ENCODE results near the gene NDUFAF7. TPM values are rescaled to one million over a fixed set of nuclear protein-coding genes. Genes with fewer than 3 reads are reported as not detected.

The NDUFAF7 gene
- total RNA-seq, 2 donors from 2014 or later: 12.8 to 25.7 TPM

GRCh38 chr2:37244755-37245154, 13.3 kb downstream of the NDUFAF7 start:
- TF ChIP-seq POLR2A (IDR thresholded peaks at IDR 0.05) (no peak), CTCF (IDR thresholded peaks at IDR 0.05) (no peak), POLR2AphosphoS5 (IDR thresholded peaks at IDR 0.05) (no peak)
- Histone ChIP-seq H3K36me3 (peaks cover 0 to 6% of the 10 kb centered on the region in 2 donors), H3K9me3 (no peaks in the 10 kb centered on the region), H3K27me3 (replicated peaks; ENCODE audit: insufficient read depth) (no peaks in the 10 kb centered on the region), H3K27ac (no peak overlapping the region), H3K4me1 (replicated peaks) (no peaks in the 10 kb centered on the region), H3K4me3 (no peak overlapping the region)
- 96% methylated on average over 3 of the region's 3 CpGs for WGBS
- intact Hi-C loops (cut with DNase I): no loop called here
- DNase-seq (ENCODE audit: low spot score): no peak

DNA sequence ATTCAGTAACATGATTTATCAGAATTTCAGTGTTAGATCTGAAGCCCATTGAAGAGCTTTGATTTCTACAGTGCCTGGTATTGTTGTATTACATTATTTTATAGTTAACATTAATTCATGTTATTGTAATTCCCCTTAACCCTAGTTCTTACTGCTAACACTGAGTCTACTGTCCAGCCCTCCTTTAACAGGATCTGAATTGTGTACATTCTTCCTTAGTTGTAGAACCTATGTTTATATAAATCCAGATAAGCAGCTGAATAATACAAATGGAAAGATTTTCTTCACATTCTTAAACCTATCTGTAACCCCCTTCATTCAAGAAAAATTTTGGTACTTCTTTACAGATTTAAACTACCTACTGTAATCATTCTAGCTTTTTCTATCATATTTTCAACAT, 14.7 kb downstream of the NDUFAF7 start:
- no peak for TF ChIP-seq POLR2AphosphoS5 (IDR thresholded peaks at IDR 0.05)
- TF ChIP-seq POLR2A (IDR thresholded peaks at IDR 0.05): no peak
- no peak for TF ChIP-seq CTCF (IDR thresholded peaks at IDR 0.05)
- H3K4me1 ChIP-seq (replicated peaks): no peaks in the 10 kb centered on the region
- H3K4me3 ChIP-seq: no peak overlapping the region
- peaks cover 0 to 3% of the 10 kb centered on the region in 2 donors for H3K36me3 ChIP-seq
- no peak for DNase-seq (ENCODE audit: low spot score)
- H3K27me3 ChIP-seq (replicated peaks; ENCODE audit: insufficient read depth): no peaks in the 10 kb centered on the region
- intact Hi-C loops (cut with DNase I): no loop called here
- H3K9me3 ChIP-seq: no peaks in the 10 kb centered on the region
- no peak overlapping the region for H3K27ac ChIP-seq

DNA sequence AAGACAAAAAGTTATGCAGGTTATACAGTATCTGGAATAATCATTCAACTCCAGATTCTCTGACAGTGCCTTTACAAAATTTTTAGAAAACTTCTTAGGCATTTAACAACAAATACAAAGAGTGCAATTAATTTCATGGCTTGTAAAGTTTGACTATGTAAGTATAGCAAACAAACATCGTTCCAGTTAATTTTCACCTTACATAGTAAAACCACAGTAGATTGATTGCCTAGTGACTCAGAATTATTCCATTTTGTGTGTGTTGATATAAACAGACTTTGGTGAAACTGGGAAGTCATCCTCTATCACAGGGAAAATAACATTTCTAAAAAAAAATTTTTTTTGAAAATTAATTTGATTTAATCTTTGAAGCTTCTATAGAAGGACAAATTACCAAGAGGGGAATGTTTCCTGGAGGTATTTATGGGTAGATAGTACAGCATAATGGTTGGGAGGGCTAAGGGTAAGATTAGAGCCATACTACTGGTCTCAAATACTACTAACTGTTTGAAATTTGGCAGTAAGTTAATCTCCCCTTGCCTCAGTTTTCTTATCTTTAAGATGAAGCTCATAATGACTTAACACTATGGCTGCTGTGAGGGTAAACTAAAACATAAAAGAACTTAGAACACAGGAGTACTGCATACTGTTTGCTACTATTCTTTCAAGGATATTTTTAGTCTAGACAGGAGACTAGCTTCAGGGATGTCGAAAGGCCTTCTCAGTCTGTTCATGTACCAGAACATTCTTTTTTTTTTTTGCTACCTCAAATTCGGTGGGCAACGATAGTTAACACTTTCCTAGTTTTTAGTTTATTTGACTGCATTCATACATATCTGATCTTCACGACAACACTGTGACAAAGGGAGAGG, 19.6 kb downstream of the NDUFAF7 start:
- H3K4me3 ChIP-seq: no peak overlapping the region
- no peaks in the 10 kb centered on the region for H3K4me1 ChIP-seq (replicated peaks)
- no peaks in the 10 kb centered on the region for H3K9me3 ChIP-seq
- DNase-seq (ENCODE audit: low spot score): no peak
- H3K27ac ChIP-seq: no peak overlapping the region
- intact Hi-C loops (cut with DNase I): no loop called here
- peaks cover 3% of the 10 kb centered on the region in 2 donors for H3K36me3 ChIP-seq
- TF ChIP-seq POLR2A (IDR thresholded peaks at IDR 0.05): no peak
- no peaks in the 10 kb centered on the region for H3K27me3 ChIP-seq (replicated peaks; ENCODE audit: insufficient read depth)
- 72% methylated on average over 5 of the region's 5 CpGs for WGBS

DNA sequence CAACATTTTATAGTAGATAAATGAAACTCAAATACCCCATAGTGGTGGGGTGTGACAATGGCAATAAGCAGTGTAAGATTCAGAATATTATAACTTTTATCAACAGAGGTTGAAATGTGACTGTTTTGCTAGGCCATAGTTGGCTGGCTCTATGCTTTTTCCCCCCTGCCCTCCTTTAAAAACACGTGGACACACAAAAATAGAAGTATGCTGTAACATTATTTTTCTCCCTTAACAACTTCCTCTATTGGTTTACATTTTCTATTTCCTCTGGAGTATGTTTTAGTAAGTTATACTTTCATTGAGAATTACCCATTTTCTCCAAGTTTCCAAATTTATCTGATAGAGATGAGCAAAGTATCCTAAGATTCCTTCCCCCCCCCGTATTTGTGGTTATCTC, 31.1 kb downstream of the NDUFAF7 start:
- Histone ChIP-seq H3K4me3 (no peak overlapping the region), H3K27me3 (replicated peaks; ENCODE audit: insufficient read depth) (no peaks in the 10 kb centered on the region), H3K9me3 (no peaks in the 10 kb centered on the region), H3K4me1 (replicated peaks) (no peaks in the 10 kb centered on the region), H3K27ac (no peak overlapping the region), H3K36me3 (no peaks in the 10 kb centered on the region)
- intact Hi-C loops (cut with DNase I): no loop called here
- 78% methylated on average over 2 of the region's 2 CpGs for WGBS
- no peak for TF ChIP-seq CTCF (IDR thresholded peaks at IDR 0.05)
- TF ChIP-seq POLR2A (IDR thresholded peaks at IDR 0.05): no peak
- TF ChIP-seq POLR2AphosphoS5 (IDR thresholded peaks at IDR 0.05): no peak
- no peak for DNase-seq (ENCODE audit: low spot score)

GRCh38 chr2:37263839-37264238, 32.4 kb downstream of the NDUFAF7 start:
- DNase-seq (ENCODE audit: low spot score): no peak
- Histone ChIP-seq H3K4me3 (no peak overlapping the region), H3K9me3 (no peaks in the 10 kb centered on the region), H3K36me3 (no peaks in the 10 kb centered on the region), H3K4me1 (replicated peaks) (no peaks in the 10 kb centered on the region), H3K27me3 (replicated peaks; ENCODE audit: insufficient read depth) (no peaks in the 10 kb centered on the region), H3K27ac (no peak overlapping the region)
- intact Hi-C loops (cut with DNase I): no loop called here
- WGBS: 77% methylated on average over 2 of the region's 2 CpGs
- TF ChIP-seq POLR2AphosphoS5 (IDR thresholded peaks at IDR 0.05) (no peak), POLR2A (IDR thresholded peaks at IDR 0.05) (no peak), CTCF (IDR thresholded peaks at IDR 0.05) (no peak)
